K562 (cell line): ENCODE data around the gene FGF4. TPM values are rescaled to one million over a fixed set of nuclear protein-coding genes. Genes with fewer than 3 reads are reported as not detected.

Source experiments
- ATAC-seq: fragments of 200-7000 bp; cut with Tn5 transposase; 3 replicates; pipeline ENCODE4 v1.9.1; 2020; ENCODE audit warnings: moderate library complexity
- BruUV-seq: library from RNA; stranded (reverse); fragments of 400-500 nt; replicated peaks from 2 replicates; lab custom pipeline; 2021; lab: Mats Ljungman, UMichigan
- CTCF ChIA-PET: fragments of 300-600 bp; formaldehyde crosslinking; extraction: SDS; loops from one replicate; lab custom pipeline; 2021; ENCODE audit warnings: low intra/inter-chr PET ratio; lab: Yijun Ruan, JAX
- POLR2A ChIA-PET: fragments of 300-600, 350-650 bp; sonication (Branson Sonifier 250); formaldehyde crosslinking; extraction: SDS; loops from one replicate; lab custom pipeline; 2021; ENCODE audit warnings: antibody characterized with exemption, inconsistent platforms; lab: Yijun Ruan, JAX
- DNase-seq, 4 experiments: peaks; one replicate each; pipeline versions ENCODE4 v3.0.0 to v3.0.0-alpha.2; 2011 to 2018; ENCODE audit warnings: low spot score in 3 of 4, mixed read lengths in 3 of 4; ENCODE audit errors: extremely low read depth in 1 of 4
- FAIRE-seq: peaks from 2 replicates; lab custom pipeline; 2011; peaks lifted over from hg19 to GRCh38; lab: Jason Lieb, UNC
- H2AFZ ChIP-seq: 2 replicates; pipeline ENCODE4 v1.6.0; 2011; ENCODE audit warnings: low read depth, low read length, control low read depth, inconsistent platforms
- H3K27ac ChIP-seq: fragments of 200-600 bp; 3 replicates; pipeline ENCODE4 v1.8.0; 2011; ENCODE audit warnings: low read depth, mild to moderate bottlenecking, control low read depth, inconsistent platforms, low read length, moderate library complexity, mixed read lengths; ENCODE audit errors: extremely low read depth
- H3K27me3 ChIP-seq, 2 experiments: fragments of 300-600 bp in 1 of 2; 2 replicates in 1 of 2; 3 replicates in 1 of 2; pipeline versions ENCODE4 v1.6.0 to v1.8.0; 2011; ENCODE audit warnings: inconsistent platforms in 2 of 2, low read length in 2 of 2, mild to moderate bottlenecking in 1 of 2, mixed read lengths in 1 of 2, moderate library complexity in 1 of 2; ENCODE audit not compliant: control insufficient read depth in 2 of 2, insufficient read depth in 2 of 2
- H3K36me3 ChIP-seq: fragments of 300-600 bp; 3 replicates; pipeline ENCODE4 v1.8.0; 2011; ENCODE audit warnings: mild to moderate bottlenecking, low read length, inconsistent platforms; ENCODE audit not compliant: control insufficient read depth, insufficient read depth
- H3K4me1 ChIP-seq, 2 experiments: fragments of 200-600 bp in 1 of 2; replicated peaks in 1 of 2; 2 replicates in 1 of 2; 3 replicates in 1 of 2; pipeline versions ENCODE4 v1.5.1 to v1.8.0; 2011; ENCODE audit warnings: inconsistent platforms in 2 of 2, low read length in 2 of 2, mild to moderate bottlenecking in 1 of 2, mixed read lengths in 1 of 2, moderate library complexity in 1 of 2; ENCODE audit not compliant: control insufficient read depth in 2 of 2, insufficient read depth in 2 of 2
- H3K4me2 ChIP-seq: 2 replicates; pipeline ENCODE4 v1.6.1; 2011; ENCODE audit warnings: low read length, control low read depth, inconsistent platforms, mixed read lengths; ENCODE audit not compliant: insufficient read depth
- H3K4me3 ChIP-seq: fragments of 200-600 bp; sonication (generic), shearing (Covaris generic); 2 replicates; pipeline ENCODE4 v1.5.1; 2016; ENCODE audit warnings: control low read depth, inconsistent platforms
- H3K79me2 ChIP-seq: fragments of 200-600 bp; 3 replicates; pipeline ENCODE4 v1.8.0; 2011; ENCODE audit warnings: low read length, inconsistent platforms; ENCODE audit not compliant: control insufficient read depth, insufficient read depth
- H3K9ac ChIP-seq, 2 experiments: 2 replicates each; pipeline versions ENCODE4 v1.6.0 to v1.6.1; 2011; ENCODE audit warnings: low read depth in 2 of 2, low read length in 2 of 2, control low read depth in 1 of 2, inconsistent platforms in 1 of 2, mild to moderate bottlenecking in 1 of 2, mixed read lengths in 1 of 2; ENCODE audit not compliant: insufficient read depth in 1 of 2
- H3K9me1 ChIP-seq: one replicate; pipeline ENCODE4 v1.6.0; 2011; ENCODE audit warnings: inconsistent platforms, mild to moderate bottlenecking, low read length, moderate library complexity; ENCODE audit not compliant: control insufficient read depth, insufficient read depth
- H3K9me3 ChIP-seq: replicated peaks from 2 replicates; pipeline ENCODE4 v1.5.1; 2011; ENCODE audit warnings: low read depth, low read length, inconsistent platforms; ENCODE audit not compliant: control insufficient read depth, insufficient read depth
- H4K20me1 ChIP-seq: replicated peaks from 2 replicates; pipeline ENCODE4 v1.6.1; 2011; ENCODE audit warnings: low read length, inconsistent platforms, mixed read lengths; ENCODE audit not compliant: control insufficient read depth, insufficient read depth
- GTF3C2 ChIP-seq: IDR thresholded peaks from 3 replicates; pipeline ENCODE4 v1.6.1; 2011; ENCODE audit warnings: borderline replicate concordance, mild to moderate bottlenecking, moderate library complexity; ENCODE audit not compliant: insufficient read length; ENCODE audit errors: extremely low read depth
- NCOA6 ChIP-seq: fragments of 450-650 bp; IDR thresholded peaks from 2 replicates; pipeline ENCODE4 v1.6.1; 2017; ENCODE audit warnings: mild to moderate bottlenecking
- PBX2 ChIP-seq, 2 experiments: IDR thresholded peaks in 1 of 2; conservative IDR thresholded peaks in 1 of 2; 2 replicates each; pipeline ENCODE4 v1.6.1; 2016; ENCODE audit warnings: low read depth in 2 of 2, mild to moderate bottlenecking in 1 of 2, missing compliant biosample characterization in 1 of 2, missing genetic modification characterization in 1 of 2, moderate library complexity in 1 of 2
- RAD21 ChIP-seq, 2 experiments: fragments of 250-450 bp in 1 of 2; fragments of 450-650 bp in 1 of 2; sonication (Bioruptor Pico) in 1 of 2; formaldehyde crosslinking in 1 of 2; IDR thresholded peaks in 1 of 2; conservative IDR thresholded peaks in 1 of 2; 2 replicates each; pipeline versions ENCODE4 v1.4.0 to v1.8.0; 2020 to 2022; ENCODE audit warnings: mild to moderate bottlenecking in 2 of 2, moderate library complexity in 1 of 2
- WGBS: fragments of 100-300 bp; shearing (Covaris generic); methylation state at CpG from one replicate; pipeline ENCODE4 v1.1.6; 2016; ENCODE audit warnings: low coverage, mixed read lengths; ENCODE audit not compliant: insufficient coverage; ENCODE audit errors: missing lambda C conversion rate; 5-methylcytosine and 5-hydroxymethylcytosine counted together
- in situ Hi-C: fragments of 300-500 bp; cut with MboI; formaldehyde crosslinking; loops from 4 replicates; pipeline ENCODE4 v1.15.0; 2018; ENCODE audit warnings: inconsistent platforms, mixed read lengths
- intact Hi-C: fragments of 100-400 bp; cut with micrococcal nuclease; formaldehyde crosslinking; loops from 2 replicates; pipeline ENCODE4 v1.14.2; 2022
- polyA plus RNA-seq, 8 experiments: library from polyadenylated mRNA; depleted of rRNA in 4 of 8; stranded (reverse) in 5 of 8; unstranded in 3 of 8; fragments of >200 nt; fragmentation: Nextera tagmentation in 2 of 8; fragmentation: Illumina TruSeq in 1 of 8; extraction: Ambion mirVana in 2 of 8; extraction: Trizol in 1 of 8; gene quantifications; 2 replicates each; pipeline versions ENCODE4 v1.2.1 to v1.2.3, GENCODE V29; 2011 to 2014; ENCODE audit warnings: inconsistent platforms in 1 of 8, missing spikeins in 1 of 8
- total RNA-seq, 7 experiments: library from RNA; depleted of rRNA in 6 of 7; stranded (reverse); fragments of >200 nt in 6 of 7; fragmentation: Illumina TruSeq in 2 of 7; extraction: Trizol in 2 of 7; gene quantifications; 2 replicates each; pipeline versions ENCODE4 v1.2.1 to v1.2.3, GENCODE V29; 2011 to 2021; ENCODE audit warnings: low replicate concordance in 1 of 7

FGF4 gene
- total and polyA plus RNA-seq, 9 of the 15 experiments (the other 6 are each of a cell fraction or from before 2014, with no cell fraction given), result not detected

- H2AFZ ChIP-seq, result no peak overlapping the region
- WGBS, result 0% methylated on average over 6 of the region's 6 CpGs
- ATAC-seq, result no peak
- peaks cover 9% of the 10 kb centered on the region for H4K20me1 ChIP-seq
- H3K9me3 ChIP-seq, result no peaks in the 10 kb centered on the region
- POLR2A ChIA-PET, result interaction anchor here (0.6 to 1.0 kb wide), 4 partner anchors 60 to 361 kb away, joined by 3 read pairs; no protein-coding TSS in a partner anchor
- H3K9ac ChIP-seq, result no peak overlapping the region
- FAIRE-seq, result no peak
- in situ Hi-C loops (no loop called here), intact Hi-C loops (no loop called here)
- H3K27me3 ChIP-seq, result peaks cover 13 to 77% of the 10 kb centered on the region in 2 experiments; a peak in 4 of 5 replicates
- BruUV-seq, result no TSS peak
- H3K79me2 ChIP-seq, result no peaks in the 10 kb centered on the region
- no peaks in the 10 kb centered on the region for H3K36me3 ChIP-seq
- no peak for TF ChIP-seq RAD21 (CRISPR knock-in tag; conservative IDR thresholded peaks at IDR 0.05 in 1 of 2, IDR thresholded peaks at IDR 0.05 in 1 of 2)
- TF ChIP-seq NCOA6, result no peak
- no peak for TF ChIP-seq GTF3C2
- no peak for TF ChIP-seq PBX2 (CRISPR knock-in tag; IDR thresholded peaks at IDR 0.05; ENCODE audit: low read depth)
- no peak for TF ChIP-seq PBX2 (tag; conservative IDR thresholded peaks at IDR 0.05; ENCODE audit: low read depth)
- CTCF ChIA-PET, result no interaction called here
- no peak overlapping the region for H3K4me3 ChIP-seq
- no peak overlapping the region for H3K4me2 ChIP-seq
- peaks cover 0 to 5% of the 10 kb centered on the region in 2 experiments; a peak in 1 of 5 replicates for H3K4me1 ChIP-seq
- H3K9me1 ChIP-seq, result no peaks in the 10 kb centered on the region
- no peak for DNase-seq
- H3K27ac ChIP-seq, result no peak overlapping the region
These were observed 48.6 kb upstream of the FGF4 start for GRCh38 chr11:69823641-69824265.
